Testis (tissue), 3 donors: ENCODE results near the gene CDK10. TPM values are rescaled to one million over a fixed set of nuclear protein-coding genes. Genes with fewer than 3 reads are reported as not detected.

Experiments used
- DNase-seq: peaks from one replicate; pipeline ENCODE4 v3.0.0-alpha.2; 2019
- H3K27ac ChIP-seq, 2 donors: fragments of 200-600 bp; sonication (generic); one replicate each; pipeline ENCODE4 v1.5.1; 2019
- H3K27me3 ChIP-seq: fragments of 200-600 bp; sonication (generic); one replicate; pipeline ENCODE4 v1.5.1; 2019
- H3K36me3 ChIP-seq: fragments of 200-600 bp; sonication (generic); one replicate; pipeline ENCODE4 v1.5.1; 2017; ENCODE audit warnings: low read depth; ENCODE audit errors: missing control alignments
- H3K4me1 ChIP-seq: fragments of 200-600 bp; sonication (generic); one replicate; pipeline ENCODE4 v1.5.1; 2019
- H3K4me3 ChIP-seq, 2 donors: fragments of 200-600 bp; sonication (generic); one replicate each; pipeline ENCODE4 v1.5.1; 2017 to 2019
- H3K9me3 ChIP-seq: fragments of 200-600 bp; sonication (generic); one replicate; pipeline ENCODE4 v1.5.1; 2017
- CTCF ChIP-seq, 3 experiments: fragments of 450-650 bp in 2 of 3; fragments of 200-600 bp in 1 of 3; sonication (generic) in 1 of 3; IDR thresholded peaks; one replicate each; pipeline ENCODE4 v1.5.1; 2016 to 2019; ENCODE audit warnings: antibody characterized with exemption in 3 of 3, mild to moderate bottlenecking in 2 of 3, moderate library complexity in 1 of 3
- POLR2A ChIP-seq: fragments of 450-650 bp; IDR thresholded peaks from one replicate; pipeline ENCODE4 v1.6.1; 2017; ENCODE audit warnings: antibody characterized with exemption, mild to moderate bottlenecking, moderate library complexity
- WGBS, 2 donors: methylation state at CpG; one replicate each; pipeline ENCODE4 v1.1.5; 2018; 5-methylcytosine and 5-hydroxymethylcytosine counted together
- intact Hi-C: fragments of 100-400 bp; cut with DNase I; formaldehyde crosslinking; loops from one replicate; pipeline ENCODE4 v1.15.1; 2023; ENCODE audit warnings: low total_unique reads
- polyA plus RNA-seq: library from polyadenylated mRNA; stranded (reverse); fragments of 350-450 nt; fragmentation: Illumina TruSeq; extraction: RNeasy Lipid Tissue Mini Kit (QIAGEN cat#74804); gene quantifications from one replicate; pipeline ENCODE4 v1.2.3, GENCODE V29; 2014; ENCODE audit warnings: low read depth, low replicate concordance; ENCODE audit not compliant: insufficient read depth
- total RNA-seq, 2 donors: library from RNA; depleted of rRNA; stranded (reverse); fragments of >200 nt; gene quantifications; one replicate each; pipeline ENCODE4 v1.2.3, GENCODE V29; 2016

Gene CDK10
- total and polyA plus RNA-seq, 3 donors from 2014 or later, result 68.0 to 88.3 (median 77.1) TPM

- DNase-seq, result peak; percentile 64
- H3K4me1 ChIP-seq, result peaks cover 25% of the 10 kb centered on the region
- H3K27me3 ChIP-seq, result no peaks in the 10 kb centered on the region
- WGBS, 2 donors, result 54 to 79% methylated on average over 17 to 28 of the region's 30 CpGs
- TF ChIP-seq CTCF (IDR thresholded peaks at IDR 0.05) (no peak), POLR2A (no peak)
- no peaks in the 10 kb centered on the region for H3K36me3 ChIP-seq
- intact Hi-C loops, result no loop called here
- no peak overlapping the region for H3K27ac ChIP-seq
- H3K9me3 ChIP-seq, result no peaks in the 10 kb centered on the region
- H3K4me3 ChIP-seq, result no peak overlapping the region
Measured at GRCh38 chr16:89723279-89724250, 37.1 kb downstream of the CDK10 start.

GRCh38 chr16:89727406-89728120 is 41.1 kb downstream of the CDK10 start:
- TF ChIP-seq POLR2A (no peak), CTCF (IDR thresholded peaks at IDR 0.05) (no peak)
- H3K4me3 ChIP-seq, result no peak overlapping the region
- no peak for DNase-seq
- H3K4me1 ChIP-seq, result peaks cover 16% of the 10 kb centered on the region
- intact Hi-C loops, result no loop called here
- H3K9me3 ChIP-seq, result no peaks in the 10 kb centered on the region
- 87 to 92% methylated on average over 15 to 17 of the region's 17 CpGs for WGBS, 2 donors
- no peaks in the 10 kb centered on the region for H3K36me3 ChIP-seq
- no peak overlapping the region for H3K27ac ChIP-seq
- no peaks in the 10 kb centered on the region for H3K27me3 ChIP-seq

GRCh38 chr16:89729293-89729692 is 42.8 kb downstream of the CDK10 start:
- WGBS, 2 donors, result 88 to 94% methylated on average over 13 to 18 of the region's 18 CpGs

GRCh38 chr16:89729863-89730593 is 43.5 kb downstream of the CDK10 start:
- Histone ChIP-seq H3K4me1 (no peaks in the 10 kb centered on the region), H3K4me3 (no peak overlapping the region), H3K27ac (no peak overlapping the region), H3K9me3 (no peaks in the 10 kb centered on the region), H3K36me3 (no peaks in the 10 kb centered on the region), H3K27me3 (no peaks in the 10 kb centered on the region)
- TF ChIP-seq CTCF (IDR thresholded peaks at IDR 0.05) (no peak), POLR2A (no peak)
- DNase-seq, result no peak
- 70 to 74% methylated on average over 9 to 14 of the region's 14 CpGs for WGBS, 2 donors
- intact Hi-C loops, result no loop called here

More at GRCh38 chr16:89729293-89729692, 42.8 kb downstream of the CDK10 start:
- DNase-seq, result no peak
- H3K27ac ChIP-seq, result no peak overlapping the region
- intact Hi-C loops, result no loop called here
- H3K4me1 ChIP-seq, result no peaks in the 10 kb centered on the region
- H3K9me3 ChIP-seq, result no peaks in the 10 kb centered on the region
- no peak overlapping the region for H3K4me3 ChIP-seq
- TF ChIP-seq CTCF (IDR thresholded peaks at IDR 0.05), result no peak
- TF ChIP-seq POLR2A, result no peak
- H3K27me3 ChIP-seq, result no peaks in the 10 kb centered on the region
- no peaks in the 10 kb centered on the region for H3K36me3 ChIP-seq
